Ovary (tissue), 3 donors: Measurements from ENCODE around the gene IKZF3.

Source experiments
- POLR2A ChIP-seq: fragments of 450-650 bp; IDR thresholded peaks from one replicate; pipeline ENCODE4 v1.6.1; 2017; ENCODE audit warnings: antibody characterized with exemption, mild to moderate bottlenecking, moderate library complexity
- TF ChIP-seq, protein P1 (sequence below), 3 donors: fragments of 450-650 bp in 2 of 3; fragments of 200-600 bp in 1 of 3; IDR thresholded peaks; one replicate each; pipeline versions ENCODE4 v1.5.1 to v1.8.0; 2016 to 2022; ENCODE audit warnings: antibody characterized with exemption in 3 of 3, mild to moderate bottlenecking in 1 of 3
- donor health status: DM: no; HTN: no; CAD: no.

DNA sequence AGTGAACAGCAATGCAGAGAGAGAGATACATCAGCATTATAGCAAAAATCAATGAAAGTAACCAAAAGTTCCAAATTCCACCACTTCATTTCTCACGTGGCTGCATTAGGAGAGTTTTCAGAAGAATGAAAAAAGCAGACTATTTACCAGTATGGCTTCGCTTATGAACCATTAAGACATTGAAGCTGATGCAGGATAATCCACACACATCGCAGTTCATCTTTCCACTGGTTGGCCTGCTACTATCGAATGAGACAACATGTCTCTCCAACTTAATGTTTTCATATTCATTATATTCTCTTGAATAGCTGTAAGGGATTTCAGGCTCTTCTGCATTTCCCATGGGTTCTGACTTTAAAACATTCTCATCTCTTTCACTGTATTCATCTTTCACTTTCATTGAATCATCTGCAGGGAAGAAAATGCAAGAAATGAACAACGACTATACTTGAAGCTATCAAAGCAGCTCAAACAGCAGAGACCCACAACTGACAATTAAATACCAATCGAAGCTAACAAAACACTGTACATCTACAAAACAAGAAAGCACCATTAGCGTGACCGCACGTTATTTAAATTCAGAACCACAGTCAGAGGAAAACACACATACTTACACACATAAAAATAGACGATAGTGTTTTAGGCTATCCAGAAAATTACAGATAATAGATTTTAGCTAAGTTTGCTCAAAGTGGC lies 71.4 kb downstream of the IKZF3 start:
- TF ChIP-seq, protein P1, sequence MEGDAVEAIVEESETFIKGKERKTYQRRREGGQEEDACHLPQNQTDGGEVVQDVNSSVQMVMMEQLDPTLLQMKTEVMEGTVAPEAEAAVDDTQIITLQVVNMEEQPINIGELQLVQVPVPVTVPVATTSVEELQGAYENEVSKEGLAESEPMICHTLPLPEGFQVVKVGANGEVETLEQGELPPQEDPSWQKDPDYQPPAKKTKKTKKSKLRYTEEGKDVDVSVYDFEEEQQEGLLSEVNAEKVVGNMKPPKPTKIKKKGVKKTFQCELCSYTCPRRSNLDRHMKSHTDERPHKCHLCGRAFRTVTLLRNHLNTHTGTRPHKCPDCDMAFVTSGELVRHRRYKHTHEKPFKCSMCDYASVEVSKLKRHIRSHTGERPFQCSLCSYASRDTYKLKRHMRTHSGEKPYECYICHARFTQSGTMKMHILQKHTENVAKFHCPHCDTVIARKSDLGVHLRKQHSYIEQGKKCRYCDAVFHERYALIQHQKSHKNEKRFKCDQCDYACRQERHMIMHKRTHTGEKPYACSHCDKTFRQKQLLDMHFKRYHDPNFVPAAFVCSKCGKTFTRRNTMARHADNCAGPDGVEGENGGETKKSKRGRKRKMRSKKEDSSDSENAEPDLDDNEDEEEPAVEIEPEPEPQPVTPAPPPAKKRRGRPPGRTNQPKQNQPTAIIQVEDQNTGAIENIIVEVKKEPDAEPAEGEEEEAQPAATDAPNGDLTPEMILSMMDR (IDR thresholded peaks at IDR 0.05): no peak
- no peak for TF ChIP-seq POLR2A
